T-cell (primary cell): ENCODE results near the gene SAP130. TPM values are rescaled to one million over a fixed set of nuclear protein-coding genes. Genes with fewer than 3 reads are reported as not detected.

Source experiments
- ATAC-seq, 4 experiments: fragments of 200-7000 bp in 3 of 4; fragments of 150-1000 bp in 1 of 4; cut with Tn5 transposase; replicated peaks in 1 of 4; 1 replicate in 3 of 4; 2 replicates in 1 of 4; pipeline ENCODE4 v1.10.0; 2021; ENCODE audit warnings: moderate library complexity in 3 of 4, mild to moderate bottlenecking in 2 of 4, moderate number of reproducible peaks in 1 of 4
- CTCF ChIA-PET, 2 donors: fragments of 300-600 bp; sonication (Branson Sonifier 250); formaldehyde crosslinking; loops; one replicate each; lab custom pipeline; 2022; ENCODE audit warnings: antibody characterized with exemption in 2 of 2; lab: Charles Lee
- POLR2A ChIA-PET, 2 donors: fragments of 300-600 bp; sonication (Branson Sonifier 250); formaldehyde crosslinking; loops; one replicate each; lab custom pipeline; 2022; ENCODE audit warnings: antibody characterized with exemption in 2 of 2; lab: Charles Lee
- DNase-seq, 35 experiments: peaks; one replicate each; pipeline versions ENCODE4 v3.0.0 to v3.0.0-alpha.2; 2013 to 2023
- H3K27ac ChIP-seq: one replicate; pipeline ENCODE4 v1.5.1; 2013; ENCODE audit warnings: low read length
- H3K27me3 ChIP-seq, 2 experiments: replicated peaks in 1 of 2; 1 replicate in 1 of 2; 2 replicates in 1 of 2; pipeline versions ENCODE4 v1.6.1 to v1.7.0; 2013; ENCODE audit warnings: low read length in 1 of 2, mixed read lengths in 1 of 2; ENCODE audit not compliant: control insufficient read depth in 2 of 2, insufficient read depth in 2 of 2; ENCODE audit errors: extremely low read depth in 1 of 2
- H3K36me3 ChIP-seq, 2 donors: 1 replicate in 1 of 2; 2 replicates in 1 of 2; pipeline versions ENCODE4 v1.6.1 to v1.7.0; 2013; ENCODE audit warnings: low read length in 1 of 2; ENCODE audit not compliant: control insufficient read depth in 2 of 2, insufficient read depth in 1 of 2; ENCODE audit errors: extremely low read depth in 1 of 2
- H3K4me1 ChIP-seq, 2 experiments: 1 replicate in 1 of 2; 2 replicates in 1 of 2; pipeline versions ENCODE4 v1.6.1 to v1.7.0; 2013; ENCODE audit warnings: low read length in 2 of 2, mixed read lengths in 1 of 2; ENCODE audit not compliant: insufficient read depth in 2 of 2, control insufficient read depth in 1 of 2; ENCODE audit errors: extremely low read depth in 1 of 2
- H3K4me3 ChIP-seq, 2 donors: 1 replicate in 1 of 2; 2 replicates in 1 of 2; pipeline versions ENCODE4 v1.5.1 to v1.7.0; 2013; ENCODE audit warnings: mild to moderate bottlenecking in 2 of 2, low read length in 1 of 2, moderate library complexity in 1 of 2; ENCODE audit not compliant: control insufficient read depth in 1 of 2; ENCODE audit errors: extremely low read depth in 1 of 2
- H3K9me3 ChIP-seq: 2 replicates; pipeline ENCODE4 v1.7.0; 2013
- H3K27ac Mint-ChIP-seq, 2 donors: one replicate each; pipeline ENCODE4 v1.8.0; 2020 to 2021; ENCODE audit warnings: mild to moderate bottlenecking in 2 of 2, mixed read lengths in 2 of 2
- H3K27me3 Mint-ChIP-seq, 2 donors: one replicate each; pipeline ENCODE4 v1.8.0; 2021 to 2022; ENCODE audit warnings: mixed read lengths in 2 of 2
- H3K36me3 Mint-ChIP-seq: one replicate; pipeline ENCODE4 v1.8.0; 2021; ENCODE audit warnings: mixed read lengths
- H3K4me1 Mint-ChIP-seq, 3 donors: one replicate each; pipeline ENCODE4 v1.8.0; 2020 to 2022; ENCODE audit warnings: mixed read lengths in 3 of 3, mild to moderate bottlenecking in 1 of 3
- H3K4me3 Mint-ChIP-seq, 3 donors: one replicate each; pipeline ENCODE4 v1.8.0; 2020 to 2022; ENCODE audit warnings: mild to moderate bottlenecking in 3 of 3, mixed read lengths in 3 of 3, moderate library complexity in 3 of 3
- H3K9me3 Mint-ChIP-seq, 3 donors: one replicate each; pipeline ENCODE4 v1.8.0; 2020 to 2022; ENCODE audit warnings: mixed read lengths in 3 of 3
- WGBS: methylation state at CpG from one replicate; pipeline ENCODE4 v1.1.5; 2013; ENCODE audit warnings: missing lambda C conversion rate; ENCODE audit not compliant: insufficient coverage; 5-methylcytosine and 5-hydroxymethylcytosine counted together
- total RNA-seq, 35 experiments: library from RNA in 6 of 35; stranded (reverse) in 6 of 35; fragments of 120-200 nt in 1 of 35; gene quantifications; one replicate each; pipeline versions ENCODE4 v1.2.1 to v1.2.4 and lab custom pipeline; 2013 to 2026

Gene SAP130
- total RNA-seq, 5 donors from 2014 or later (not counting 1 experiment from before 2014, with no cell fraction given), result 25.3 to 31.2 (median 29.2) TPM

- ChIA-PET POLR2A (interaction anchor here in 1 of 2 donors (0.6 kb wide), 1 partner anchor 108 kb away, joined by 3 read pairs; no protein-coding TSS in a partner anchor), CTCF (no interaction called here)
- H3K4me3 ChIP-seq, result no peak overlapping the region
- no peaks in the 10 kb centered on the region for H3K36me3 ChIP-seq
- H3K27ac ChIP-seq, result no peak overlapping the region
- no peaks in the 10 kb centered on the region for H3K9me3 ChIP-seq
- no CpG with 5 or more reads among the region's 3 CpGs for WGBS
- no peaks in the 10 kb centered on the region for H3K36me3 Mint-ChIP-seq
- H3K27me3 Mint-ChIP-seq, result peaks cover 0 to 6% of the 10 kb centered on the region in 2 donors
- H3K9me3 Mint-ChIP-seq, result no peaks in the 10 kb centered on the region
- DNase-seq (no peak), ATAC-seq (no peak)
- H3K4me1 ChIP-seq, result no peaks in the 10 kb centered on the region
- H3K27me3 ChIP-seq, result peaks cover 0 to 13% of the 10 kb centered on the region in 2 experiments
- no peak overlapping the region for H3K4me3 Mint-ChIP-seq
- no peak overlapping the region for H3K27ac Mint-ChIP-seq
- H3K4me1 Mint-ChIP-seq, result no peaks in the 10 kb centered on the region
Observed at GRCh38 chr2:127927384-127927783, 100.5 kb downstream of the SAP130 start.

- no peak overlapping the region for H3K27ac Mint-ChIP-seq
- Histone ChIP-seq H3K36me3 (no peaks in the 10 kb centered on the region), H3K27ac (no peak overlapping the region), H3K9me3 (no peaks in the 10 kb centered on the region), H3K4me3 (no peak overlapping the region), H3K4me1 (no peaks in the 10 kb centered on the region), H3K27me3 (no peaks in the 10 kb centered on the region)
- no peaks in the 10 kb centered on the region for H3K4me1 Mint-ChIP-seq
- ATAC-seq, result no peak
- DNase-seq, result no peak
- H3K36me3 Mint-ChIP-seq, result no peaks in the 10 kb centered on the region
- H3K27me3 Mint-ChIP-seq, result no peaks in the 10 kb centered on the region
- POLR2A ChIA-PET, result no interaction called here
- no peaks in the 10 kb centered on the region for H3K9me3 Mint-ChIP-seq
- CTCF ChIA-PET, result no interaction called here
- 93% methylated on average over 4 of the region's 4 CpGs for WGBS
- no peak overlapping the region for H3K4me3 Mint-ChIP-seq
Observed at GRCh38 chr2:127917916-127918315, 109.9 kb downstream of the SAP130 start.

- no peaks in the 10 kb centered on the region for H3K36me3 Mint-ChIP-seq
- ChIA-PET CTCF (interaction anchor here in 1 of 2 donors (0.6 kb wide), 1 partner anchor 120 kb away, joined by 10 read pairs; no protein-coding TSS in a partner anchor), POLR2A (no interaction called here)
- H3K27me3 Mint-ChIP-seq, result peaks cover 0 to 4% of the 10 kb centered on the region in 2 donors
- ATAC-seq (no peak), DNase-seq (no peak)
- H3K27ac Mint-ChIP-seq, result no peak overlapping the region
- Histone ChIP-seq H3K4me3 (no peak overlapping the region), H3K27ac (no peak overlapping the region), H3K27me3 (no peaks in the 10 kb centered on the region), H3K4me1 (no peaks in the 10 kb centered on the region), H3K9me3 (no peaks in the 10 kb centered on the region), H3K36me3 (no peaks in the 10 kb centered on the region)
- H3K9me3 Mint-ChIP-seq, result no peaks in the 10 kb centered on the region
- H3K4me1 Mint-ChIP-seq, result no peaks in the 10 kb centered on the region
- H3K4me3 Mint-ChIP-seq, result no peak overlapping the region
- 90% methylated on average over 2 of the region's 8 CpGs for WGBS
Observed at GRCh38 chr2:127913808-127914457, 113.9 kb downstream of the SAP130 start.

GRCh38 chr2:127911737-127912136, 116.1 kb downstream of the SAP130 start:
- Histone ChIP-seq H3K9me3 (no peaks in the 10 kb centered on the region), H3K36me3 (no peaks in the 10 kb centered on the region), H3K4me3 (no peak overlapping the region), H3K27me3 (peaks cover 0 to 9% of the 10 kb centered on the region in 2 experiments), H3K27ac (no peak overlapping the region), H3K4me1 (no peaks in the 10 kb centered on the region)
- Mint-ChIP-seq H3K4me3 (no peak overlapping the region), H3K27me3 (peaks cover 6 to 8% of the 10 kb centered on the region in 2 donors), H3K27ac (no peak overlapping the region), H3K36me3 (no peaks in the 10 kb centered on the region), H3K4me1 (no peaks in the 10 kb centered on the region), H3K9me3 (no peaks in the 10 kb centered on the region)
- ChIA-PET POLR2A (no interaction called here), CTCF (no interaction called here)
- ATAC-seq (no peak), DNase-seq (no peak)
- WGBS, result 20% methylated on average over 1 of the region's 2 CpGs

- Histone ChIP-seq H3K36me3 (no peaks in the 10 kb centered on the region), H3K27ac (no peak overlapping the region), H3K4me3 (no peak overlapping the region), H3K4me1 (no peaks in the 10 kb centered on the region), H3K9me3 (no peaks in the 10 kb centered on the region), H3K27me3 (peaks cover 0 to 17% of the 10 kb centered on the region in 2 experiments)
- WGBS, result 100% methylated on average over 1 of the region's 3 CpGs
- Mint-ChIP-seq H3K36me3 (no peaks in the 10 kb centered on the region), H3K27me3 (peaks cover 9 to 12% of the 10 kb centered on the region in 2 donors), H3K4me3 (no peak overlapping the region), H3K4me1 (no peaks in the 10 kb centered on the region), H3K9me3 (no peaks in the 10 kb centered on the region), H3K27ac (no peak overlapping the region)
- ATAC-seq (no peak), DNase-seq (no peak)
- CTCF ChIA-PET, result no interaction called here
- POLR2A ChIA-PET, result no interaction called here
Observed at GRCh38 chr2:127910415-127910814, 117.4 kb downstream of the SAP130 start.

GRCh38 chr2:127909019-127909418, 118.8 kb downstream of the SAP130 start:
- H3K27me3 Mint-ChIP-seq, result peaks cover 12 to 15% of the 10 kb centered on the region in 2 donors
- H3K4me3 Mint-ChIP-seq, result no peak overlapping the region
- no peaks in the 10 kb centered on the region for H3K4me1 ChIP-seq
- H3K9me3 Mint-ChIP-seq, result no peaks in the 10 kb centered on the region
- H3K27ac Mint-ChIP-seq, result no peak overlapping the region
- no peaks in the 10 kb centered on the region for H3K36me3 ChIP-seq
- no peaks in the 10 kb centered on the region for H3K4me1 Mint-ChIP-seq
- H3K27me3 ChIP-seq, result peaks cover 0 to 23% of the 10 kb centered on the region in 2 experiments
- DNase-seq (no peak), ATAC-seq (no peak)
- no peak overlapping the region for H3K27ac ChIP-seq
- no peak overlapping the region for H3K4me3 ChIP-seq
- ChIA-PET CTCF (interaction anchor here in 1 of 2 donors (0.7 kb wide), 1 partner anchor 76 kb away, joined by 3 read pairs; no protein-coding TSS in a partner anchor), POLR2A (no interaction called here)
- 76% methylated on average over 5 of the region's 6 CpGs for WGBS
- H3K9me3 ChIP-seq, result no peaks in the 10 kb centered on the region
- no peaks in the 10 kb centered on the region for H3K36me3 Mint-ChIP-seq
